H1 (cell line): ENCODE data around the gene ATP5MC3. TPM values are rescaled to one million over a fixed set of nuclear protein-coding genes. Genes with fewer than 3 reads are reported as not detected.

Experiments
- CTCF ChIA-PET: fragments of 300-600 bp; sonication (Branson Sonifier 250); formaldehyde crosslinking; loops from one replicate; lab custom pipeline; 2021; ENCODE audit not compliant: partially characterized antibody; lab: Charles Lee
- POLR2A ChIA-PET: fragments of 300-600 bp; sonication (Branson Sonifier 250); formaldehyde crosslinking; loops from one replicate; lab custom pipeline; 2021; ENCODE audit warnings: inconsistent platforms; ENCODE audit not compliant: partially characterized antibody; lab: Charles Lee
- DNase-seq, 2 experiments: peaks; one replicate each; pipeline versions ENCODE4 v3.0.0 to v3.0.0-alpha.2; 2010 to 2022; ENCODE audit warnings: low spot score in 2 of 2, low read depth in 1 of 2, mixed read lengths in 1 of 2
- FAIRE-seq: peaks from 2 replicates; lab custom pipeline; 2011; peaks lifted over from hg19 to GRCh38; lab: Jason Lieb, UNC
- H2AFZ ChIP-seq: 2 replicates; pipeline ENCODE4 v1.8.1; 2012; ENCODE audit warnings: low read length, inconsistent platforms
- H2AK5ac ChIP-seq: 2 replicates; pipeline ENCODE4 v1.6.1; 2013; ENCODE audit warnings: low read depth, low read length
- H2BK120ac ChIP-seq: replicated peaks from 2 replicates; pipeline ENCODE3; 2013; ENCODE audit warnings: low read depth, low read length, inconsistent platforms
- H2BK12ac ChIP-seq: 2 replicates; pipeline ENCODE4 v1.6.1; 2013; ENCODE audit warnings: low read depth, low read length
- H2BK15ac ChIP-seq: 2 replicates; pipeline ENCODE4 v1.6.1; 2013; ENCODE audit warnings: low read length
- H2BK20ac ChIP-seq: 2 replicates; pipeline ENCODE4 v1.6.1; 2013; ENCODE audit warnings: low read length
- H2BK5ac ChIP-seq: 2 replicates; pipeline ENCODE4 v1.6.1; 2013; ENCODE audit warnings: low read depth, low read length
- H3K14ac ChIP-seq: 2 replicates; pipeline ENCODE4 v1.6.1; 2013; ENCODE audit warnings: inconsistent platforms; ENCODE audit not compliant: insufficient read length
- H3K18ac ChIP-seq: 2 replicates; pipeline ENCODE4 v1.6.1; 2013; ENCODE audit warnings: low read length; ENCODE audit errors: extremely low read depth
- H3K23ac ChIP-seq: 2 replicates; pipeline ENCODE4 v1.6.1; 2013; ENCODE audit warnings: inconsistent platforms; ENCODE audit not compliant: insufficient read length
- H3K23me2 ChIP-seq: 2 replicates; pipeline ENCODE4 v1.6.1; 2013; ENCODE audit warnings: low read depth, low read length
- H3K27ac ChIP-seq: 2 replicates; pipeline ENCODE4 v1.6.1; 2011; ENCODE audit warnings: low read depth, low read length, inconsistent platforms
- H3K27me3 ChIP-seq, 4 experiments: replicated peaks in 1 of 4; 1 replicate in 1 of 4; 2 replicates in 3 of 4; pipeline versions ENCODE4 v1.6.1 to v1.8.1; 2011 to 2013; ENCODE audit warnings: low read length in 3 of 4, mild to moderate bottlenecking in 3 of 4, inconsistent platforms in 2 of 4, mixed read lengths in 2 of 4, moderate library complexity in 1 of 4; ENCODE audit not compliant: control insufficient read depth in 3 of 4, insufficient read depth in 3 of 4; ENCODE audit errors: extremely low read depth in 1 of 4
- H3K36me3 ChIP-seq, 4 experiments: 2 replicates each; pipeline versions ENCODE4 v1.6.1 to v1.8.1; 2011 to 2013; ENCODE audit warnings: mild to moderate bottlenecking in 4 of 4, low read length in 3 of 4, moderate library complexity in 2 of 4, control low read depth in 1 of 4, inconsistent platforms in 1 of 4; ENCODE audit not compliant: insufficient read depth in 4 of 4, control insufficient read depth in 2 of 4
- H3K4ac ChIP-seq: replicated peaks from 2 replicates; pipeline ENCODE3; 2013; ENCODE audit warnings: low read length, low read depth, mixed read lengths, inconsistent platforms; ENCODE audit not compliant: insufficient read length
- H3K4me1 ChIP-seq, 4 experiments: replicated peaks in 1 of 4; 1 replicate in 1 of 4; 2 replicates in 3 of 4; pipeline versions ENCODE4 v1.6.1 to v1.8.1; 2011 to 2013; ENCODE audit warnings: low read length in 3 of 4, inconsistent platforms in 2 of 4, mixed read lengths in 1 of 4; ENCODE audit not compliant: insufficient read depth in 4 of 4, control insufficient read depth in 3 of 4
- H3K4me2 ChIP-seq, 2 experiments: 2 replicates each; pipeline versions ENCODE4 v1.6.1 to v1.8.1; 2011 to 2013; ENCODE audit warnings: low read depth in 2 of 2, low read length in 2 of 2, control low read depth in 1 of 2, inconsistent platforms in 1 of 2, mild to moderate bottlenecking in 1 of 2; ENCODE audit not compliant: insufficient read depth in 1 of 2
- H3K4me3 ChIP-seq, 4 experiments: fragments of 200-600, 300-600 bp in 1 of 4; sonication (generic), shearing (Covaris generic), sonication (Bioruptor Twin) in 1 of 4; 2 replicates each; pipeline versions ENCODE4 v1.5.1 to v1.8.1; 2011 to 2016; ENCODE audit warnings: low read length in 4 of 4, low read depth in 3 of 4, control low read depth in 2 of 4, inconsistent platforms in 2 of 4, mild to moderate bottlenecking in 2 of 4, mixed read lengths in 1 of 4, moderate library complexity in 1 of 4; ENCODE audit not compliant: insufficient read depth in 2 of 4; ENCODE audit errors: extremely low read depth in 1 of 4
- H3K56ac ChIP-seq: replicated peaks from 2 replicates; pipeline ENCODE3; 2013; ENCODE audit warnings: low read depth, mild to moderate bottlenecking, mixed read lengths, low read length, inconsistent platforms; ENCODE audit not compliant: insufficient read length
- H3K79me1 ChIP-seq: 2 replicates; pipeline ENCODE4 v1.6.1; 2013; ENCODE audit warnings: low read depth, low read length, control low read depth
- H3K79me2 ChIP-seq, 2 experiments: 2 replicates each; pipeline versions ENCODE4 v1.6.1 to v1.8.1; 2012 to 2013; ENCODE audit warnings: low read length in 2 of 2, mild to moderate bottlenecking in 2 of 2, inconsistent platforms in 1 of 2; ENCODE audit not compliant: insufficient read depth in 2 of 2, control insufficient read depth in 1 of 2
- H3K9ac ChIP-seq, 4 experiments: replicated peaks in 1 of 4; 1 replicate in 1 of 4; 2 replicates in 3 of 4; pipeline versions ENCODE4 v1.6.1 to v1.8.1; 2011 to 2013; ENCODE audit warnings: low read depth in 3 of 4, low read length in 3 of 4, control low read depth in 2 of 4, mild to moderate bottlenecking in 2 of 4, moderate library complexity in 2 of 4, inconsistent platforms in 1 of 4; ENCODE audit errors: extremely low read depth in 1 of 4
- H3K9me3 ChIP-seq, 2 experiments: 2 replicates each; pipeline versions ENCODE4 v1.6.1 to v1.8.1; 2012 to 2013; ENCODE audit warnings: mild to moderate bottlenecking in 2 of 2, moderate library complexity in 2 of 2, control low read depth in 1 of 2, inconsistent platforms in 1 of 2, low read depth in 1 of 2, low read length in 1 of 2, mixed read lengths in 1 of 2; ENCODE audit not compliant: insufficient read depth in 2 of 2
- H4K20me1 ChIP-seq, 2 experiments: replicated peaks in 1 of 2; 2 replicates each; pipeline versions ENCODE3 to v1.8.1; 2011 to 2013; ENCODE audit warnings: inconsistent platforms in 2 of 2, low read length in 2 of 2, mild to moderate bottlenecking in 1 of 2; ENCODE audit not compliant: insufficient read depth in 2 of 2, control insufficient read depth in 1 of 2
- H4K5ac ChIP-seq: 2 replicates; pipeline ENCODE4 v1.6.1; 2013; ENCODE audit warnings: low read length, low read depth, mixed read lengths, inconsistent platforms; ENCODE audit not compliant: insufficient read length
- H4K8ac ChIP-seq: 2 replicates; pipeline ENCODE4 v1.8.0; 2013; ENCODE audit warnings: mild to moderate bottlenecking, moderate library complexity, low read length, inconsistent platforms; ENCODE audit not compliant: insufficient read depth; ENCODE audit errors: extremely low read depth
- H4K91ac ChIP-seq: replicated peaks from 2 replicates; pipeline ENCODE3; 2013; ENCODE audit warnings: low read length, mixed read lengths, inconsistent platforms; ENCODE audit not compliant: insufficient read length
- ASH2L ChIP-seq: fragments of 200-600, 300-600 bp; sonication (generic); IDR thresholded peaks from one replicate; pipeline ENCODE4 v1.7.1; 2017; ENCODE audit warnings: low read length
- BRCA1 ChIP-seq: IDR thresholded peaks from 2 replicates; pipeline ENCODE4 v1.6.1; 2012; ENCODE audit warnings: low read depth, low read length, improper control_type of control experiment
- CREB1 ChIP-seq: IDR thresholded peaks from 2 replicates; pipeline ENCODE4 v1.6.1; 2012; ENCODE audit warnings: inconsistent platforms
- EZH2 ChIP-seq: fragments of 200-600 bp; sonication (generic); IDR thresholded peaks from 2 replicates; pipeline ENCODE4 v1.7.1; 2012; ENCODE audit warnings: low read depth, mild to moderate bottlenecking, moderate library complexity, low read length, inconsistent platforms; ENCODE audit not compliant: severe bottlenecking
- NRF1 ChIP-seq: IDR thresholded peaks from 2 replicates; pipeline ENCODE4 v1.6.1; 2011; ENCODE audit warnings: mild to moderate bottlenecking, low read depth, low read length, improper control_type of control experiment
- SP1 ChIP-seq: IDR thresholded peaks from 2 replicates; pipeline ENCODE4 v1.6.1; 2011; ENCODE audit warnings: low read depth, low read length
- SP4 ChIP-seq: IDR thresholded peaks from 2 replicates; pipeline ENCODE4 v1.6.1; 2012; ENCODE audit warnings: low read length, inconsistent platforms
- TCF12 ChIP-seq: IDR thresholded peaks from 2 replicates; pipeline ENCODE4 v1.6.1; 2011; ENCODE audit warnings: low read depth, mild to moderate bottlenecking, low read length
- whole genome bisulfite sequencing, 2 experiments: shearing (Covaris generic) in 1 of 2; methylation state at CpG; one replicate each; pipeline versions ENCODE4 v1.1.6 to v1.1.7; 2013 to 2015; ENCODE audit warnings: low lambda C conversion rate in 2 of 2, mixed read lengths in 2 of 2, inconsistent platforms in 1 of 2, low coverage in 1 of 2, missing lambda C conversion rate in 1 of 2; ENCODE audit not compliant: insufficient replicate concordance in 2 of 2, insufficient coverage in 1 of 2, insufficient read length in 1 of 2; ENCODE audit errors: extremely low coverage in 1 of 2, missing lambda C conversion rate in 1 of 2; 5-methylcytosine and 5-hydroxymethylcytosine counted together
- polyA plus RNA-seq, 7 experiments: library from polyadenylated mRNA; depleted of rRNA in 3 of 7; stranded (reverse) in 5 of 7; unstranded in 2 of 7; fragments of >200 nt in 5 of 7; fragments of 200-250 nt in 2 of 7; gene quantifications; 1 replicate in 5 of 7; 2 replicates in 1 of 7; 4 replicates in 1 of 7; pipeline versions ENCODE4 v1.2.1 to v1.2.3, GENCODE V29; 2011 to 2013; ENCODE audit warnings: missing spikeins in 2 of 7, mixed read lengths in 2 of 7
- total RNA-seq: library from RNA; stranded (reverse); fragmentation: NEBNext Ultra II Directional; extraction: Animal tissue kit (Norgen Biotek cat#: 25700); gene quantifications from 2 replicates; pipeline ENCODE4 v1.2.1, GENCODE V29; 2021

ATP5MC3 gene
- total and polyA plus RNA-seq, 2 of the 8 experiments (the other 6 are each of a cell fraction or from before 2014, with no cell fraction given): 320 to 856 TPM

DNA sequence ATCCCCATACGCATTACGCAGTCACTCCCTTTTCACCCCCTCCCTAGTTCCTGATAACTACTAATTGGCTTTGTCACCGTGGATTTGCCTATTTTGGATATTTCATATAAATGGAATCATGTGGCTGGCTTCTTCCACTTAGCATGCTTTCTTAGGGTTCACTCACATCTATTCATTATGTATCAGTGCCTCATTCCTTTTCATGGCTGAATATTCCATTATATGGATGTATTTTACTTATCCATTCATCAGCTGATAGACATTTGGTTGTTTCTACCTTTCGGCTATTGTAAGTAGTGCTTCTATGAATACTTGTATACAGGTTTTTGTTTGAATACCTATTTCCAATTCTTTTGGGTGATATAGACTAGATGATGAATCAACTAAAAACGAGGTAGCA lies 4.9 kb downstream of the ATP5MC3 start:
- no peak overlapping the region for H4K91ac ChIP-seq
- H3K14ac ChIP-seq: no peak overlapping the region
- H2BK20ac ChIP-seq: no peak overlapping the region
- peaks cover 8 to 47% (median 26%) of the 10 kb centered on the region in 4 experiments for H3K36me3 ChIP-seq
- H3K9me3 ChIP-seq: no peaks in the 10 kb centered on the region
- DNase-seq: no peak
- no peaks in the 10 kb centered on the region for H3K23me2 ChIP-seq
- no peak overlapping the region for H3K4me2 ChIP-seq
- peaks cover 0 to 21% of the 10 kb centered on the region in 2 experiments; a peak in 2 of 4 replicates for H3K79me2 ChIP-seq
- FAIRE-seq: no peak
- no peak overlapping the region for H2BK15ac ChIP-seq
- no peak overlapping the region for H4K5ac ChIP-seq
- H2BK120ac ChIP-seq: no peak overlapping the region
- no peaks in the 10 kb centered on the region for H3K27me3 ChIP-seq
- H3K79me1 ChIP-seq: peaks cover 2% of the 10 kb centered on the region; the same call in 1 of the 2 replicates
- no peak overlapping the region for H3K23ac ChIP-seq
- no peak overlapping the region for H3K4ac ChIP-seq
- WGBS, 2 experiments: 70% methylated on average over 5 of the region's 5 CpGs; no CpG with 5 or more reads in 1 of the 2 experiments
- H3K4me1 ChIP-seq: no peaks in the 10 kb centered on the region
- H3K4me3 ChIP-seq: no peak overlapping the region
- H3K56ac ChIP-seq: no peak overlapping the region
- no peak overlapping the region for H2BK12ac ChIP-seq
- H2AFZ ChIP-seq: no peak overlapping the region
- CTCF ChIA-PET: interaction anchor here (1.1 to 1.8 kb wide), 3 partner anchors 11 to 41 kb away, joined by 3 to 9 read pairs (median 4); no protein-coding TSS in a partner anchor
- peaks cover 0 to 3% of the 10 kb centered on the region in 2 experiments for H4K20me1 ChIP-seq
- H3K18ac ChIP-seq: no peak overlapping the region
- POLR2A ChIA-PET: interaction anchor here (1.1 to 1.7 kb wide), 3 partner anchors 8 to 40 kb away, joined by 3 to 5 read pairs (median 3); partner anchors contain the start of gene ATF2
- no peak overlapping the region for H3K27ac ChIP-seq
- H2AK5ac ChIP-seq: no peak overlapping the region
- no peak overlapping the region for H2BK5ac ChIP-seq
- H3K9ac ChIP-seq: no peak overlapping the region
- TF ChIP-seq EZH2 (no peak), ASH2L (no peak), CREB1 (no peak), SP1 (no peak), TCF12 (no peak), BRCA1 (no peak), SP4 (no peak), NRF1 (no peak)
- H4K8ac ChIP-seq: no peak overlapping the region
